GM18870 (cell line): Measurements from ENCODE around the gene PDGFC.
"Not testable (repeated sequence)": the region's sequence is repeated elsewhere in the genome, so short reads cannot be mapped to it uniquely, and the experiment has no call there.

Experiments
- ATAC-seq: cut with Tn5 transposase; IDR thresholded peaks from one replicate; pipeline ENCODE4 v1.9.1; 2021; ENCODE audit warnings: moderate library complexity; ENCODE audit not compliant: unreplicated experiment

Gene PDGFC

GRCh38 chr4:156913234-156913633 is 58.4 kb downstream of the PDGFC start:
- no peak for ATAC-seq

GRCh38 chr4:156909010-156909409 is 62.6 kb downstream of the PDGFC start:
- no peak for ATAC-seq

- ATAC-seq = no peak
These were observed 65.3 kb downstream of the PDGFC start for GRCh38 chr4:156906325-156906724.

GRCh38 chr4:156901871-156902270 is 69.7 kb downstream of the PDGFC start:
- ATAC-seq = no peak

GRCh38 chr4:156898373-156899117 is 73.1 kb downstream of the PDGFC start:
- no peak for ATAC-seq

- no peak for ATAC-seq
These were observed 75.1 kb downstream of the PDGFC start for GRCh38 chr4:156896527-156896926.

- ATAC-seq = no peak
These were observed 77.4 kb downstream of the PDGFC start for GRCh38 chr4:156894234-156894633.

- ATAC-seq = no peak
These were observed 78.8 kb downstream of the PDGFC start for GRCh38 chr4:156892805-156893204.

GRCh38 chr4:156889616-156890594 is 81.7 kb downstream of the PDGFC start:
- ATAC-seq = no peak

- ATAC-seq = no peak
These were observed 82.8 kb downstream of the PDGFC start for GRCh38 chr4:156888762-156889161.

GRCh38 chr4:156886481-156886880 is 85.1 kb downstream of the PDGFC start:
- no peak for ATAC-seq

GRCh38 chr4:156885374-156885773 is 86.2 kb downstream of the PDGFC start:
- no peak for ATAC-seq

- ATAC-seq = no peak
These were observed 87.4 kb downstream of the PDGFC start for GRCh38 chr4:156884183-156884582.

- ATAC-seq = no peak
These were observed 95.9 kb downstream of the PDGFC start for GRCh38 chr4:156875704-156876103.

- no peak for ATAC-seq
These were observed 96.5 kb downstream of the PDGFC start for GRCh38 chr4:156875055-156875454.

GRCh38 chr4:156873799-156874198 is 97.8 kb downstream of the PDGFC start:
- ATAC-seq = no peak

- ATAC-seq = no peak
These were observed 100.7 kb downstream of the PDGFC start for GRCh38 chr4:156870861-156871260.

GRCh38 chr4:156870131-156870530 is 101.5 kb downstream of the PDGFC start:
- ATAC-seq = no peak

GRCh38 chr4:156866088-156866487 is 105.5 kb downstream of the PDGFC start:
- not testable (repeated sequence) for ATAC-seq

- ATAC-seq = no peak
These were observed 106.1 kb downstream of the PDGFC start for GRCh38 chr4:156865451-156865850.

- no peak for ATAC-seq
These were observed 113.5 kb downstream of the PDGFC start for GRCh38 chr4:156858071-156858470.

GRCh38 chr4:156838761-156839160 is 132.8 kb downstream of the PDGFC start:
- no peak for ATAC-seq
